GM19023 (cell line): Measurements from ENCODE around the gene C10orf90.

ENCODE experiments used
- ATAC-seq: cut with Tn5 transposase; IDR thresholded peaks from one replicate; pipeline ENCODE4 v1.9.1; 2021; ENCODE audit warnings: mild to moderate bottlenecking, moderate library complexity; ENCODE audit not compliant: unreplicated experiment

The C10orf90 gene

DNA sequence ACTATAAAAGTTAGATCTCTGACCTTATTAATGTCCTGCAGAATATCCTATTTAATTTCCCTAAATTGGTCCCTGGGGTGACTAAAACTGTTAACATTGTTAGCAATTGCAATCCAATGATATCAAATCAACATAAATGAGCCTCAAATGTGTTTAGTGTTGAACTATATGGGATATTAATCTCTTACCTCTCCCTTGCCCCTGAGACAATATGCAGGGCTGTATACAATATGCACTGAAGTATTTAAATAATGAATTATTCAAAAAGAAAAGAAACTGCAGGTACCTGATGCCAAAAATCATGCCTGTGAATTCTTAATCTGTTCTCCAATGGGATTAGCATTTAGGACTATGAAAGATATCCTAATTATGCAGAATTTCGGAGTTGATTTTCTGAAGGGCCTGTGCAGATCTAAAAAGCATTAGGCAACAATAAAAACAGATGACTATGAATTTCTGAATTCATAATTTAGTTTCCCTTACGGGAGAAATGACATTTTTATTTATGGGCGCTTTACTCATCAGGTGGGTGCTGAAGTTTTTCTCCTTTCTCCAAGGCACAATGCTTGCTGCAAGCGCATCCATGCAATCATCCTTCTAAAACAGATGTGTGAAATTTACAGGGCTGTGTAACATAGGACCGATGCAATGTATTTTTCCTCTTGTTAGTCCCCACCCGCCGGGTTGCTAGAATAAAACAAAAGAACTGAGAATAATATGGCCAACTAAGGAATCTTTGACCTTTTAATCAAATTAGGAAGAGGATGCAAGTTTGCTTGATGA is 5.4 kb upstream of the C10orf90 start:
- ATAC-seq, result no peak

DNA sequence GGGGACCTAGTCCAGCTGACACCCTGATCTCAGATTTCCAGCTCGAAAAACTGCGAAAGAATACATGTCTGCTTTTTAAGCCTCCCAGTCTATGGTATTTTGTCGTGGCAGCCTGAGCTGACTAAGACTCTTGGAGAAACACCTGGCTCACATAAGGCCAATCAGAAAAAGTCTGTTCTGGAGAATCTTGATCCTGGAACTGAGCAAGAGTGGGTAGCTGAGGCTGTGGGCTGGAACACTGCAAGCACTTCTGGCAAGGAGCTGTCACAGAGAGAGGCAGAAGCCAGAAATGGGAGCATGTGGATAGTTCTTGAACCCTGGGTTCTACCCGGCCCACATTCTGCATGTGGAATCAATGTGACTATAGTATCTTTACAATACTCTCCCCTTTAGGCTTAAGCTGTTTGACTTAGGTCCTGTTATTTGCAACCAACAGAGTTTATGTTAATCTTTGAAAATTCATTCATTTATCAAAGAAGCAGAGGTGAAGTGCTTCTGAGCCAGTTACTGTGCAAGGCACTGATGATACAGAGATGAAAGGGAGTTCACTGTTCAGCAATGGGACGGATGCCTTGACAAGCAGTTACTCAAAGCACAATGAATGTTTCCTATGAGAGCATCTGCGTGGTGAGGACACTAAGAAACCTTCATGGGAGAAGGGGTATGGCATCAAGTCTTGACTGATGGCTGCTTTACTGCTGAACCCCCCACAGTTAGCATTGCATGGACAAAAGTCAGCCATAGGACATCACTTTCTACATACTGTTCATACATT is 4.4 kb upstream of the C10orf90 start:
- ATAC-seq, result no peak

DNA sequence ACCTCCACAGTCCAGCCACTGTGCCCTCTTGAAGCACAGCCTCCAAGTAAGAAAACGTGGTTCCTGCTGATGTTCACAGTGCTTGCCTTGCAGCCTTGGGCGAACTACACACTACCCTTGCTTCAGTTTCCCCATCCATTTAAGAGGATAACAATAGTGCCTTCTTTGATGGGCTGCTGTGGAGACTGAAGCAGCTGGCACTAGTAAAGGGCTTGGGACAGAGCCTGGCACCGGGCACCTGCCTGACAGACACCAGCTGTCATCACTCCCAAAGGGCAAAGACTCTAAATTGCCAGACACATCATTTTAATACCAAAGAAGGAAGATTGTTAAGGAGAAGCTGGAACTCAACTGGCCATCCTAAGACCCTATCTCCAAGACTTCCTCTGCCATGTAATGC is 3.1 kb upstream of the C10orf90 start:
- no peak for ATAC-seq

DNA sequence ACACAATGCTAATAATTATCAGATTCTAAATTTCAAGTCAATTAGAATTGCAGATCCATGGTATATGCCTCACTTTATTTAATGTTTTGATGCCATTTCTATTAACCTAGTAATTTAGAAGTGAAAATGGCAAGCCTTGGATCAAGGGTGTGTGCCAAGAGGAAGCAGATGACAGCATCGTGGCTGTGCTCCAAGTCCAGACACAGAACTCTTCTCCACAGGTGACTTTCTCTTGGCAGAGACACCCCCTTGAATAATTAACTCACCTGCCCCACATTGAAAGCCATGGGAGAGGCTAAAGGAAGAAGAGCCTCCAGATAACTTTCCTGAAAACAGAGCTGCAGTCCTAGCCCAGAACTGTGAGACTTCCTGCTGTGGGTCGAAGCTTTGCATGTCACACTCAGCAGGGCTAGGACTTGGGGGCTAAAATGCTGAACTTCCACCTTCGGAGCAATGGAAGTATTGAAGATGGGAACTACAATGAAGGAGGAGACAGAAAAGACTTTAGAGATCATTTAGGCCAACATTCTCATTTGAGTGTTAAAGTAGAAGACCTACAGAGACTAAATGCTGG is 996 bp upstream of the C10orf90 start:
- ATAC-seq, result no peak

DNA sequence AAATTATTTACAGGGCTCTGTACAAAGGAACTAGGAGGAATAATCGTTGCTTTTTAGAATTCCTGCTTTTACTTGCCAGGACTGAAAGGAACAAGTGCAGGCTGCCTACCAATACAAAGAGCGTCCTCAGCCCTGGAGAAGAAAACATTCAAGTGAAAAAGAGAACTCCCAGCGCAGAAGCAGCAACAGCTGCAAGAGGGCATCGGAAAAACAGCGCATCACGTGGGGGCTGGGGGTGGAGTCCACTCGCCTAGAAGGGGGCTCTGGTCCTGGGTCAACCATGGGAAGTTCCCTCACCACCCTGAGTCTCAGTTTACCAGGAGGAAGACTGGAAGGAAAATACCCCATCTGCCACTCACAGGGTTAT is 385 bp upstream of the C10orf90 start:
- ATAC-seq, result no peak

DNA sequence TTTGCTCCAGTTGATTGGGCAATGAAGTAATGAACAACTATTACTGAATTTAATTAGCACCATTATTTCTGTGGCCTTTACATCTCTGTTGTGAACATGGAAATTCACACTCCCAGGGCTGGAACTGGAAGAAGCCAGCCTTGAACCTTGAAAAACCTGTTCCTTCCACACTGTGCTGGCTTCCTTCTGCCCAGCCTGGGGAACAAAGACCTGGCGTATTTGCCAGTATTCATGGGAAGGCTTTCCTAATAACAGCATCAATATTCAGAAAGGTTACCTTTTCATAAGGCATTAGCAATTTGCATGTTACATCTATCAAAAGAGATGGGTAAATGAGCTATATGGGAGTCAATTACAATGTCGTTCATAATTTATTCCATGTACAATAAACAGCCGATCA is 1.3 kb downstream of the C10orf90 start:
- no peak for ATAC-seq

DNA sequence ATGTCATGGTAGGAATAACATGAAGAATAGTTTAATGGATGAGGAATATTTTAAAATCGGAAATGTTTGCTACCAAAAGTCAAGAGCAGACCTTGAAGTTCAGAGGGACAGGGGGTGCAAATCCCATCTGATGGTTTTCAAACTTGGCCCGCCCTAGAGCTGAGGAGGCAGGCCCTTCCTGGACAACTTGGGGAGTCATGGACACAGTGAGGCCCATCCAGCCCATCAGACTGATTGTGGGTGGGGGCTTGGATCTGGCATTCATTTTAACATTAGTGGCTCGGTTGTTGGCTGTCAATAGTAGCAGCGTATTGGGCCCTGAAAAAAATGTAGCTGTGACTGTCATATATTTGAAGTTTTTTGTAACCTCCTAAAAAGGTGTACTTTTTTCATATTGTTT is 2.0 kb downstream of the C10orf90 start:
- ATAC-seq, result no peak

DNA sequence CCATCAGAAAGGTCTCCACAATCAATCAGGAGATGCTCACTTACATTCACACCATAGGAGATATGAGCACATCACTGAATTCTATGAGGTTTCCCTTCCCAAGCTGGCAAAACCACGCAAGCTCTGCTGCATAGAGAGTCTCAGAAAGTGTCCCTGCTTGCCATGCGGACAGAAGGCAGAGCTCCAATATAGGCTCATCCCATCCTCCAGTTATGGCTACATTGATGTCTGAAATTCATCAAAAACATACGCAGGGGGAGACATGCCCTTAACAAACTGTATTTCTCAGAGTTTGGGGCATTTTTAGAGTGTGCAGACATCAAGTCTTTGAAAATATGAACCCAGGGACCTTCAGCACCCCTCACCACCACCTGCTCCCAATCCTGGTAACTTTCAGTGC is 2.9 kb downstream of the C10orf90 start:
- ATAC-seq, result no peak

DNA sequence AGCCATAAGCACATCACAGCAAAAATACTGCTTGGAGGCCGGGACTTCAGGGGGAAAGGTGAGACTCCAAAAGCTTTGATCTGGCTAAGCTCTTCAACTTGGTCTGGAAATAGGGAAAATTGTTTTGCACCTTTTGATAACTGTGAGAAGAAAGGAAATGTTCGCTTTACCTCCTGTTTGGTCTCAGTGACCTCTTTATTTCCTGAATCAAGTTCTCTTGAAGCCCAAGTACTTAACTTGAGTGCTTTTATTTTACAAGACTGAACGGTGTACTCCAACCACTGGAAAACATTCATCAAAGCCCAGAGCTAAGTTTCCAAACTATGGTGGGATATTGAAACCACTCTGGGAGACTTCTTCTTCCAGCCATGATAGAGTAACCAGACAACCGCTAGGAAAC is 5.3 kb downstream of the C10orf90 start:
- no peak for ATAC-seq

DNA sequence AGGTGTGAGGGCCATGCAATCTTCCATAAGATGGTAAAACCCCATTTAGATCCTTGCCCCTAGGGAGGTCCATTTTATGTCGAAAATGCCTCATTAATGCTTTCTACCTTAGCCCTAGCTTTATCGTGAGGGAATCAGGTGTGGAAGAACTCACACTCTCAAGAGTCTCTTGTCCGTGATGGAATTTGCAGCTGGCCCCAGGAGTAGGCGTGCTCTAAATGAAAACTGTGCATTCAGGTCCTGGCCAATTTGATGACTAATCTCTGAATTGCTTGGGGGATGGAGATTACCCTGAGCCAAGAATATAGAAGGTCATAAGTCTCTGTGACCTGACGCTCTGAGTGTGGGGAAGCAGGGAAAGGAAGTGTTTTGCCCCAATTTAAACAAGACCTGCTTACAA is 6.6 kb downstream of the C10orf90 start:
- ATAC-seq, result no peak

DNA sequence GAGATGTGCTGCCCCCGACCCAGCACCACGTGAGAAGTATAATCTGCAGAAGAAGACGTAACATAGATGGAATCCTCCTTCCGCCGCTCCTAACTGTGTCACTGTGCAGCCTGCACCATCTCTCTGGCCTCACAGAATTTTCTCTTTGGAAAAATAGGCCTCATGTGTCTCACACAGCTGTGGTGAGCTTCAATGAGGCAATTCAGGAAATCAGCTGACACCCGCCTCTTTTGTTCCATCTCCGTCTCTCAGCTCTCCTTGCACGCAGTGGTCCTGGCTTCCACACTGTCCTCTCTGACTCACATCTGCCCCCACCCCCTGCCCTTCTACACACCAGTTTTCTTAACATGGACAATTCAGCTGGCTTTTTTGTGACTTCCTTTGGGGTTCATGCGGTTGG is 7.2 kb downstream of the C10orf90 start:
- ATAC-seq, result no peak

DNA sequence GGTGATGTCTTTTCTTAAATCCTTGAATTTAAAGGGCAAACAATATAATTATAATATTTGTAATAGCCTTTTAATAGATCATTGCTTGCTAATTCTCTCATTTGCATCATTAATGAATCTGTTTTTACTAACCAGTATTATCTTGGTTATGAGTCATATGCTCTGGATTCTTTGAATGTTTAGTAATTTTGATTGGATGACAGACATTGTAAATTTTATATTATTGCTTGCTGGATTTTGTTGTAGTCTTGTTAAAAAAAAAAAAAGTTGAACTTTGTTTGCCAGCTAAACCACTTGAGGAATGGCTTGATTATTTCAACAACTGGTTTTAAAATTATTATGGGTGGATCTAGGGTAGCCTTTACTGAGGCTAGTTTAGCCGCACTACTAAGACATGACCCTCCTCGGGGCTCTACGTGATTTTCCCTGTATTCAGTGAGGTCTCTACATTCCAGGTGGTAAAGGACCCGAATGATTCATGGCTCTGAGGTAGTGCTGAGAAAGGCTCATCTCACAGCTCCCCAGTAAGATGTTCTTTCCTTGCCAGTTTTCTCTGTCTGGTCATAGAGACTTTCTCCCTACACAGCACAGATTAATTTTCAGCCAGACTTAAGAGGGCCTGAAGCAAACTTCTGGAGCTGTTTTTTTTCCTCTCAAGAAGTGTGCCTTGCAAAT is 8.5 kb downstream of the C10orf90 start:
- ATAC-seq, result no peak

DNA sequence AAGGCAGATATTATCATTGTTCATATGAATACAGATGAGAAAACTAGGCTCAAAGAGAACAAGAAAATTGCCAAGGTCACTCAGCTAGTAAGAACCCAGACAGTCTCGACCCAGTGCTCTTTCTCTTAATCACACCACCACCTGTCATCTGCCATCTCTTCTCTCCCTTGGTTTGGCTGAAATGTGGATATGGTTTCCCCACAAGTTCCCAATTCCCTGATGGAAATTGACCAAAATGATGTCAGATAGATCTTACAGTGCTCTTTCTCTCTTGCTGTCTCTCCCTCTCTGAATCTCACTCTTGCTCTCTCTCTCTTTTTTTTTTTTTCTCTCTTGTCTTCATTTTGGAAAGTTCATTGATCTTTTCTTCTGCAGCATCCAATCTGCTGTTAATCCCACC is 9.1 kb downstream of the C10orf90 start:
- no peak for ATAC-seq

DNA sequence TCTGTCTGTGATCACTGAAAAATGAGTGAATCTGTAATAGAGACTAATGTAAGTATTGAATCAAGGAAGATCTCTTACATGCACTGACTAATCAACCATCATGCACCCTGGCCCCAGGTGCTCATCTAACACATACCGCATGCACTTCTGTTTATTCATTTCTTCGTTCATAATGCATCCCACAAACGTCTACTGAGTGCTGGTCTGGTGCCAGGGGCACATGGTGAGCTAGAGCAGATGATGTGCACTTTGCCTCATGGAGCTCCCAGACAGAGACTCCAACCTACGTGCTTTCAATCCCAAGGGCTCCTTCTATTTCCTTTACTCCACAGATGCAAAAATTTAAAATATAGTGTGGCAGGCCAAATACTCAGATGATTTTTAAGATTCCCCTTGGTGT is 10.7 kb downstream of the C10orf90 start:
- no peak for ATAC-seq

DNA sequence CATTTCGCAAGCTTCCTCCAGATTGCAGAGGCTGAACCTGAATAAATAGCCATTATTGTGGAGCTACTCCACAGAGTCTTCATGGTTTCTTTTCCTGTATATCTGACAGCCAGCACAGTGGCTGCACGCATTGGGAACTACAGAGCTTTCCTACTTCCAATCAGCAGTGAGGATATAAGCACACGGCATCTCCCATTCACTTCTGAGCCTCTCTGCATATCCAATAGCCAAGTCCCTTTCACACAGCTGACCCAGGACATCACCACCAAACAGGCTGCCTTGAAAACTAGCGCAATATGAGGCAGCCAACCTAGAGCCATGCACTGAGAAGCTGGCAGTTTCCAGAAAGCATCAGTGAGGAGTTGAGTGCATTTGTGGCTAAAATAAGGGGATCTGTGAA is 11.6 kb downstream of the C10orf90 start:
- ATAC-seq, result no peak

DNA sequence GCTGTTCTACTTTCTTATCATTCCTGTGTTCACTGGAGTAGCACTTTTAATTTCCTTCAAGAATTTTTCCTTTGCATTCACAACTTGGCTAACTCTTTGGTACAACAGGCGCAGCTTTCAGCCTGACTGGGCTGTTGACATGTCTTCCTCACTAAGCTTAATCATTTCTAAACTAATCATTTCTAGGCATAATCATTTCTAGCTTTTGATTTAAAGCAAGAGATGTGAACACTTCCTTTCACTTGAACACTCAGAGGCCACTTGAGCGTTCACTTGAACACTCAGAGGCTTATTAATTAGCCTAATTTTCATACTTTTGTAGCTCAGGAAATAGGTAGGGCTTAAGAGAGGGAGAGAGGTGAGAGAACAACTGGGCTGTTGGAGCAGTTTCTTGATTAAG is 15.9 kb downstream of the C10orf90 start:
- no peak for ATAC-seq

DNA sequence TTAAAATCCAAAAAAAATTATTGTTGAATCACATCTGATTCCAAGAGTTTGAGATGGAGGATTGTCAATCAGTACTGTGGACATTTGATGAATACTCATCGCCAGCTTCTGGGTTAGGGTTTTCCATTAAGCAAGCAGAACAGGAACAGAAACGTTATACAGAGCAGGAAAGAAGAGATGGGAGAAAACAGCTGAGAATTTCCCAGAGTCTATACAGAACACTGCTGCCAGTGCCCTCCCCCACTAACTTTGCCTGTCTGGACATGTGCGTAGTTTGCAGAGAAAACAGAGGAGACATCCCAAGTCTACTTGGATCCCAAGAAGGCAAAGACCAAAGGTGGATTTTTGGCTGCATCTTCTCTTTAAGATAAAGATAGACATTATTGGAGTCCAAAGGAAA is 19.0 kb downstream of the C10orf90 start:
- no peak for ATAC-seq

DNA sequence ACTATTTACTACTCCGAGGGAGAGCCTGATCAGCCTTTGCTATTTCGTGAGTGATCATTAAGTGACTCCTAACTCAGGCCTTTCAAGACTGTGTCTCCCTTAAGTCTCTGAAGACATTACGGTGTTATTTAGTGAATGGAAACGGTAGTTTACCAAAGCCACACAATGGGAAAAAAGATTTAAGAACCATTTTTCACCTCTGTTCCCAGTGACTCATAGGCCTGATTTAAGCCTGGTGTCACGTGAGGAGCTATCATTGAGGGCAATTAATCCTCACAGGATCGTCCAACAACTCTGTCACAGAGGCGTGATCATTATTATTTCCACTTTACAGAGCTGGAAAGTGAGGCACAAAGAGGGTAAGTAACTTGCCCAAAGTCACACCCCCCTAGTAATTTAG is 20.3 kb downstream of the C10orf90 start:
- no peak for ATAC-seq

DNA sequence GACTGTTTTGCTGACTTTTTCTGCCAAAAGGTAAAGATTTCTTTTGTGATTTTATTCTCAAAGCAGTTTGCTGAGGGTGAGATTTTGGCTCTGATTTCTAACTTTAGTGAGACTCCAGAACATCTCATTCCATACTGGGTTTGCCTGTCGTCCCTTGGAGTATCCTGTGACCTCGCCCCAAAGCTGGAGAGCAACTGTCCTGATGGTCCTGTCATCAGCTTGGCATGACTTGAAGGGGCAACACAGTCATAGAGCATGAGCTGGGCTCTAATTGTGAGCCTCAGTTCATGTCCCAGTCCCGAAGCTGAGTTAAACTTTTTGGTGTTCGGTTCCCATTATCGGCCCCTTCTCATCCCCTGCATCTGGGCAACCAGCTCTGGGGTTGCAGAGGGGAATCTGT is 23.4 kb downstream of the C10orf90 start:
- no peak for ATAC-seq

DNA sequence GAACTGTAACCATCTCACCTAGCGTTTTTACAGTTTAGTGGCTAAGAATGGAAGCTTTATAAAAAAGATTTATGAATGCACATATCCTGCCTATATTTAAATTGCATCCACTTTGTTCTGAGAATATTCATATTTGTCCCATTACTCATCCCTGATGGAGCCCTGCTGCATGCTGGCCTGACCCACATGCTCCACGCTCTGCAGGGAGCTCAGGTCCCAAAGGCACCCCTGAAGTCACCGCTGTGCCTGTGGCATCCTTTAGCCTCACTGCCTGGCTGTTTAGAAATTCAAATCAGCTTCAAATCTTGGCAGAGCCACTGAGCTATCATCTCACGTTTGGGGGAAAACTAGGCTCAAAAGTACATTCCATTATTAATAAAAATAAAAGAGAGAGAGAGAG is 24.4 kb downstream of the C10orf90 start:
- no peak for ATAC-seq

DNA sequence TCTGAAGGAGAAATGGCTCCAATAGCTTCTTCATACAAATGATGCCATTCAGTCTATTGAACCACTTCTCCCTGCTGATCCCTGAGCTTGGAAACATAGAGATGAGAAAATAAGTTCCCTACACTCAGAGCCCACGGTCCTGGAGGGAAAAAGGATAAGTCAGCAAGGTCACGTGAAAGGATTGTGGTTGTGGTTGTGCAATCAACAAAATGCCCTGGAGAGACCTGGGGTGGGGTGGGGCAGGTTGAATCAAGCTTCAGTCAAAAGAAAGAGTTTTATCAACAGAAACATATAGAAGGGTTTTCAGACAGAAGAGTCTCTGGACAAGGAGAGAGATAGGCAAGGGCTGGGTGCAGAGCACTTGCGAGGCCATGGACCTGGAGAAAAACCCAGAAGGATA is 30.1 kb downstream of the C10orf90 start:
- no peak for ATAC-seq

DNA sequence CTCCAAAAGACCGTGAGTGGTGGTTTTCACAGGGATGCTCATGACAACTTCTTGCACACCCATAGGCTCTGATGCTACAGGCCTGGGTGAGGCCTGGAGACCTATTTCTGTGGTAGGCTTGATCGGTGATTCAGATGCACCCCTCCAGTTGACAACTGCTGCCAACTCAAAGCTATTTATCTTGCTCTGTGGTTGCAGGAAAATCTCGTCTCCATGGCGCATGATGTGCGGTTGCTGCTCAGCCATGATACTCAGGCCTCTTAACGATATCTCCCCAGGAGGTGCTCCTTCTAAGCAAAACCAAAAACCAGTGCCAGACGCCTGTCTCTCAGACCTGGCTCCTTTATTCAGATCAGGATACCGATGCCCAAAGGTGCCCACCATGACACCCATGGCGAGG is 31.4 kb downstream of the C10orf90 start:
- ATAC-seq, result no peak
